Effector memory CD4-positive, alpha-beta T cell (primary cell): ENCODE data around the gene CSPG4.
"Not testable (repeated sequence)": the region's sequence is repeated elsewhere in the genome, so short reads cannot be mapped to it uniquely, and the experiment has no call there.

Experiments used
- DNase-seq, 3 donors: peaks; one replicate each; pipeline ENCODE4 v3.0.0-alpha.2; 2020
- H3K27ac ChIP-seq: 2 replicates; pipeline ENCODE4 v1.7.0; 2013; ENCODE audit warnings: mild to moderate bottlenecking, low read length, moderate library complexity; ENCODE audit not compliant: insufficient read depth, poor library complexity, severe bottlenecking
- H3K27me3 ChIP-seq: replicated peaks from 2 replicates; pipeline ENCODE4 v1.7.0; 2013; ENCODE audit warnings: mild to moderate bottlenecking, low read length; ENCODE audit not compliant: insufficient read depth, control insufficient read depth, poor library complexity, severe bottlenecking
- H3K36me3 ChIP-seq: 2 replicates; pipeline ENCODE4 v1.7.0; 2013; ENCODE audit warnings: mild to moderate bottlenecking, low read length, moderate library complexity; ENCODE audit not compliant: control insufficient read depth, insufficient read depth
- H3K4me1 ChIP-seq: 2 replicates; pipeline ENCODE4 v1.7.0; 2013; ENCODE audit warnings: low read length, mild to moderate bottlenecking; ENCODE audit not compliant: control insufficient read depth, insufficient read depth, poor library complexity, severe bottlenecking
- H3K4me3 ChIP-seq: 2 replicates; pipeline ENCODE4 v1.7.0; 2013; ENCODE audit warnings: low read length, low read depth, mild to moderate bottlenecking; ENCODE audit not compliant: insufficient read depth, poor library complexity, severe bottlenecking
- H3K9me3 ChIP-seq: 2 replicates; pipeline ENCODE4 v1.7.0; 2013; ENCODE audit warnings: mild to moderate bottlenecking, low read length, moderate library complexity; ENCODE audit not compliant: control insufficient read depth

CSPG4 gene

DNA sequence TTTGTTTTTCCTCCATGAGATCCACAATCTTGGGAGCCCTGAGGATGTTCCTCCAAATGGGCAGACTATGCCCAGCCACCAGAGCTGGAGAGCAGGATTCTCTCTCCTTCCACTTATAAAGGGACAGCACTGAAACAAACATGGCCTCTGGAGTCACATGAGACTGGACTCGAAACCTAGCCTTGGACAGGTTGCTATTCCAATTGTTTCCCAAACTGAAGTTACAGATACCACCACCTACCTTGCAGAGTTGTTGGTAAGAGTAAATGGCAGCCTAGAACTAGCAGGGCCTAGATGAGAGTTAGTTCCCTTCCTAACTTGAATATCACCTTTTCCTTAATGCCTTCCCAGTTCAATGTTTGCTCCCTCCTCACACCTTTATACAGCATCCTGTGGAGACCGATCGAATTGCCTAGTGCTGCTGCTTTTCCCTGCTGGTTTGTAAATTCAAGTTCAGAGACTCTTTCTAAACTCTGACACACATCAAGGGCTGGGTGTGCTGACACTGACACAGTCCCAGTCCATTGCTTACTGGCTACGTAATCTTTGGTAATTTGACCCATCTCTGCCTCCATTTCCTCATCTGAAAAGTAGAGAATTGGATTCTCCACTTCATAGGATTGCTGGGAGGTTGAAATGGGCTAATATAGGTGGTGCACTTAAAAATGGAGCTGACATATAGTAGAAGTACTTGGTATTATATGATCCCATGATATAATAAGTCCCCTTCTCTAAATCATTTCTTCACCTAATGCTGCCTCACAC, 75.2 kb downstream of the CSPG4 start:
- DNase-seq: no peak
- Histone ChIP-seq H3K36me3 (no peaks in the 10 kb centered on the region), H3K4me3 (no peak overlapping the region)

DNA sequence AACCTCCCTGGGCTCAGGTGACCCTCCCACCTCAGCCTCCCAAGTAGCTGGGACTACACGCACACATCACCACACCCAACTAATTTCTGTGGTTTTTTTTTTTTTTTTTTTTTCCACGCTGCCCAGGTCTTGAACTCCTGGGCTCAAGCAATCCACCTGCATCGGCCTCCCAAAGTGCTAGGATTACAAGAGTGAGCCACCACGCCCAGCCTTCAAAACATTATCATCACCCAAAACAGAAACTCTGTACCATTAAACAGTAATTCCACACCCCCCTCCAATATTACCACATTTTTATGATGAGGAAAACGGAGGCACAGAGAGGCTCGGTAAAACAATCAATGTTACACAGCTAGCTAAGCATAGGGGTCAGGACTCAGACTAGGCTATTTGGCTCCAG, 76.6 kb downstream of the CSPG4 start:
- Histone ChIP-seq H3K36me3 (no peaks in the 10 kb centered on the region), H3K27me3 (no peaks in the 10 kb centered on the region), H3K27ac (no peak overlapping the region), H3K4me1 (peaks cover 33% of the 10 kb centered on the region), H3K4me3 (no peak overlapping the region), H3K9me3 (no peaks in the 10 kb centered on the region)
- DNase-seq: no peak

More for the DNA sequence above, 75.2 kb downstream of the CSPG4 start:
- H3K27ac ChIP-seq: no peak overlapping the region
- peaks cover 34% of the 10 kb centered on the region for H3K4me1 ChIP-seq
- H3K27me3 ChIP-seq: no peaks in the 10 kb centered on the region
- H3K9me3 ChIP-seq: no peaks in the 10 kb centered on the region

- not testable (repeated sequence) for H3K36me3 ChIP-seq, H3K9me3 ChIP-seq, DNase-seq, H3K27ac ChIP-seq, H3K4me3 ChIP-seq, H3K27me3 ChIP-seq
- peaks cover 19% of the 10 kb centered on the region for H3K4me1 ChIP-seq
Measured at GRCh38 chr15:75633922-75634321, 78.7 kb downstream of the CSPG4 start.

- no peaks in the 10 kb centered on the region for H3K36me3 ChIP-seq
- no peaks in the 10 kb centered on the region for H3K27me3 ChIP-seq
- H3K4me3 ChIP-seq: no peak overlapping the region
- H3K4me1 ChIP-seq: peaks cover 4% of the 10 kb centered on the region
- DNase-seq: no peak
- no peaks in the 10 kb centered on the region for H3K9me3 ChIP-seq
- no peak overlapping the region for H3K27ac ChIP-seq
Measured at GRCh38 chr15:75631935-75632334, 80.7 kb downstream of the CSPG4 start.

- no peaks in the 10 kb centered on the region for H3K9me3 ChIP-seq
Measured at GRCh38 chr15:75625542-75626347, 86.9 kb downstream of the CSPG4 start, which contains the start of gene SNUPN. TSS of gene SNUPN (minus strand) at chr15:75625725. CDS start at chr15:75621051, 4,674 bp downstream.

More at GRCh38 chr15:75625542-75626347, 86.9 kb downstream of the CSPG4 start, which contains the start of gene SNUPN:
- peak; percentile 83 to 87 (median 84) for DNase-seq
- H3K36me3 ChIP-seq: no peaks in the 10 kb centered on the region
- peak within 1 kb of the TSS; percentile 96 for H3K27ac ChIP-seq
- peaks cover 8% of the 10 kb centered on the region for H3K4me1 ChIP-seq
- no peaks in the 10 kb centered on the region for H3K27me3 ChIP-seq
- peak within 1 kb of the TSS; percentile 98 for H3K4me3 ChIP-seq
